GM21619 (cell line): Measurements from ENCODE around the gene TMEM131L.
"Not testable (repeated sequence)": the region's sequence is repeated elsewhere in the genome, so short reads cannot be mapped to it uniquely, and the experiment has no call there.

Experiments
- ATAC-seq: cut with Tn5 transposase; IDR thresholded peaks from one replicate; pipeline ENCODE4 v1.9.1; 2021; ENCODE audit not compliant: unreplicated experiment

TMEM131L gene

GRCh38 chr4:153497988-153498967, 32.1 kb downstream of the TMEM131L start:
- peak; percentile 76 for ATAC-seq

- ATAC-seq = no peak
These were observed 32.8 kb downstream of the TMEM131L start for GRCh38 chr4:153499005-153499404.

GRCh38 chr4:153501578-153501977, 35.4 kb downstream of the TMEM131L start:
- no peak for ATAC-seq

- ATAC-seq = no peak
These were observed 36.4 kb downstream of the TMEM131L start for GRCh38 chr4:153502584-153502983.

GRCh38 chr4:153506341-153507309, 40.5 kb downstream of the TMEM131L start:
- no peak for ATAC-seq

- ATAC-seq = no peak
These were observed 41.3 kb downstream of the TMEM131L start for GRCh38 chr4:153507310-153508073.

- ATAC-seq = not testable (repeated sequence)
These were observed 43.1 kb downstream of the TMEM131L start for GRCh38 chr4:153509212-153509611.

- ATAC-seq = no peak
These were observed 43.6 kb downstream of the TMEM131L start for GRCh38 chr4:153509724-153510123.

GRCh38 chr4:153510252-153511001, 44.3 kb downstream of the TMEM131L start:
- no peak for ATAC-seq

- ATAC-seq = no peak
These were observed 44.9 kb downstream of the TMEM131L start for GRCh38 chr4:153511104-153511503.

GRCh38 chr4:153512162-153512852, 46.1 kb downstream of the TMEM131L start:
- ATAC-seq = no peak

GRCh38 chr4:153512952-153513500, 46.9 kb downstream of the TMEM131L start:
- ATAC-seq = no peak

- no peak for ATAC-seq
These were observed 47.4 kb downstream of the TMEM131L start for GRCh38 chr4:153513596-153513995.

GRCh38 chr4:153514001-153514526, 47.9 kb downstream of the TMEM131L start:
- ATAC-seq = no peak

- ATAC-seq = no peak
These were observed 48.7 kb downstream of the TMEM131L start for GRCh38 chr4:153514688-153515426.

- ATAC-seq = no peak
These were observed 51.0 kb downstream of the TMEM131L start for GRCh38 chr4:153517159-153517558.

GRCh38 chr4:153518001-153518400, 51.8 kb downstream of the TMEM131L start:
- no peak for ATAC-seq
